ENCODE measurements around the gene CMAS.
"Not testable (repeated sequence)": the region's sequence is repeated elsewhere in the genome, so short reads cannot be mapped to it uniquely, and the experiment has no call there.

Gene CMAS

DNA sequence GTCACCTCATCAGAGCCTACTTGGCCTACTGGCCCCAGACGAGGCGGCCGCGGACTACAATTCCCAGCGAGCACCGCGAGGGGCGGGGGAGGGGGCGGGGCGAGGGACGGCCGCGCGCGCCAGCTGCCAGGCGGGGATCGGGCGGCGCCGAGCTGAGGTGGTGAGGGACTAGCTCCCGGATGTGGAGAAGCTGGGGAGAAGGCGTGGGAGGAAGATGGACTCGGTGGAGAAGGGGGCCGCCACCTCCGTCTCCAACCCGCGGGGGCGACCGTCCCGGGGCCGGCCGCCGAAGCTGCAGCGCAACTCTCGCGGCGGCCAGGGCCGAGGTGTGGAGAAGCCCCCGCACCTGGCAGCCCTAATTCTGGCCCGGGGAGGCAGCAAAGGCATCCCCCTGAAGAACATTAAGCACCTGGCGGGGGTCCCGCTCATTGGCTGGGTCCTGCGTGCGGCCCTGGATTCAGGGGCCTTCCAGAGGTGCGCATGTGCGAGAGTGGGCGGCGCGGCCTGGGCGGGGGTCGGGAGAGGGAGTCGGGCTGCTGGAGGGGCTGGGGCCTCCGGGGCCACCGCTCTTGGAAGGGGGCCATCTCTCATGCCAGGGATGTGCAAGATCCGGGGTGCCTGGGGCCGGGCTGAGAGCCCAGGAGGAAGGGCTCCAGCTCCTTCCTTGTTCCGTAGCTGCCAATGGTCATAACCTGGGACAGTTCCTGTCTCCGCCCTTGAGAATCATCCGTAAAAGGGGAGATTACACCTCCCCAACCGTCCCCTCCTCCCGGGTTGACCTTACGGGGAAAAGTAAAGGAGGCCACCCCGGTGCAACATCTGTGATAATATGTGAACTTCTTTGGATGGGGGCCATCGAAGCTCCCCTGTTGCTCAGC is at the start of gene CMAS:
Gene CMAS (plus strand): TSS at position 129 of the 878 bp plus-strand sequence. CDS start 86 bp downstream, at position 215.
- DNase-seq, result peak; percentile 72

GRCh38 chr12:21998295-21998694 is 47.7 kb upstream of the CMAS start:
- DNase-seq, result no peak

DNA sequence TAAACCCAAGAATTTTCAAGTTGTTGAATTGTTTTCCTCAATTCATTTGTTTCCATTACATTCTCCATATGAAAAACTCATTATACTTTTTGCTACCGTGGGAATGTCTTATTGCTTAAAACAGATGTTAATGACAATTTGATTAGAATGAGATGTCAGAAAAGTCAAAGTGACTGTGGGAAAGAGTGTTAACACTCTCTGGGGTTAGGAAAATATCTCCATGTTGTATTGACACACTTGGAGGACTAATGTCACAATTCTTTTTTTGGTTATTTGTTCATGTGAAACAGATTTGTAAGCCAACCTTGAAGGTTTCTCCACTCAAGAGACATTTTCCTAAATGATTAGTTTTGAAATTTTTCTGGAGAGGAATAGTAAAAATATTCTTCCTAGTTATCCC is 47.2 kb upstream of the CMAS start:
- no peak for DNase-seq

DNA sequence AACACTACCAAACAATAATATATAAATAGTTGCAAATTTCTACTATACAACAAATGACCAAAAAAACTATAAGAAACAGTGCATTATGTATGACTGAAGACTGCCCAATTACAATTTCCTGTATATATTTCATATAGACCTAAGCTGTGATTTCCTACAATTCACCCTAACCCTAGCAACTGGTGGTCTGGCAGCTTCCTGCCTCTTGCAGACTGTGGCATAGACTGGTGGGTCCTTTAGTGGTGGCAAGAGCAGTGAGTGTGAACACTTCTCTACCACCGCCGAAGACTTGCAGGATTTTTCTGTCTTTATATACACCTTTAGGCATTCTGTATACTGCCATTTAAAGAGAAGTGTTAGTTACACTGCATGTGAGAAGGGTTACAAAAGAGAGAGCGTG is 43.6 kb upstream of the CMAS start:
- no peak for DNase-seq

GRCh38 chr12:22007794-22008193 is 38.2 kb upstream of the CMAS start:
- DNase-seq, result not testable (repeated sequence)

GRCh38 chr12:22008196-22008595 is 37.8 kb upstream of the CMAS start:
- DNase-seq, result no peak

DNA sequence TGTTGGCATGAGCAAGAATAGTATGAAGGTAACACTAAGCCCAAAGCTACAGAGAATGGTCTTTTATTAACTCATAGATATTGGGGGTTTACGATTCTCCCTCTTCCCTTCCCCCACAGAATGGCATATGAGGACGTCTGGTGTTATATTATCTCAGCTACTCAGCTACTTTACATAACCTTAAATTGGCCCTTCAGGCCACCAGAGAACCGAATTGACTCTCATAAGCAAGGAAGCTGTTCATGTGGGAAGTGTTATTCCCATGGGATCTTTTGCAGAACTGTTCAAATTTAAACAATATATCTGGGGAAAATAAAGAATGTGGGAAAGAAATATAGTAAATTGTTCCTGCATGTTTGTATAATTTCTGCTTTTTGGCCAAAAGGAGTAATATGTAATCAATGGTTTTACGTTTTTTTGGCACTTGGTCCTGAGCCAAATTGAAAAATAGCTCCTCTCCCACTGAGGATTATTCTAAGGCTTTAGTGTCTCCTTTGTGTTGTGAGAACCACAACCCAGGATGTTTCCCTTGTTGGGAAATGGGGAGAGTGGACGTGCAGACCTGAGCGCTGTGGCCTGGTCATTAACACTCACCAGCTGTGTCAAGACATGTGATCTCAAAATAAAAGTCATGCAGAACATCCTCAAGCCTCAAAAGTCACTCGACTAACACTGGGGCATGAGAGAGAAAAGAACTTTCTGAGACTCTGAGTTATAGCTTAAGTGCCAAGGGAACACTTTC is 31.8 kb upstream of the CMAS start:
- no peak for DNase-seq

- DNase-seq, result no peak
Observed at GRCh38 chr12:22014783-22015144, 31.3 kb upstream of the CMAS start.

GRCh38 chr12:22016982-22017381 is 29.0 kb upstream of the CMAS start:
- no peak for DNase-seq

DNA sequence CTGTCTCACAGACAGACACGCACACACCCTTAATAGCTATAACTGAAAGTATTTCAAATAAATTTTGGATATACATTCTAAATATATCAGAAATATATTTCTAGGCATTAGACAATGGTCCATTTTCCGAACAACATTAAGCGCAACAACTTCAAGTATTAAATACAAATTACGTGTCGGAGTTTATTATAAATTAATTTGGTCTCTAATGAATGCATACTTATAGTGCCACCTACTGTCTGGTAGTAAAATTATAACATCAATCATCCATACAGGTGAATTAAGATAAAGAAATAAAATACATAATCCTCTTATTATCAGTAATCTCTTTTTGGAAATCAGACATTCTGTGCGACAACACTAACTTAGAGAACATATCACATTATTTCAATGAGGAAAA is 27.2 kb upstream of the CMAS start:
- DNase-seq, result no peak

GRCh38 chr12:22023489-22023888 is 22.5 kb upstream of the CMAS start:
- not testable (repeated sequence) for DNase-seq

DNA sequence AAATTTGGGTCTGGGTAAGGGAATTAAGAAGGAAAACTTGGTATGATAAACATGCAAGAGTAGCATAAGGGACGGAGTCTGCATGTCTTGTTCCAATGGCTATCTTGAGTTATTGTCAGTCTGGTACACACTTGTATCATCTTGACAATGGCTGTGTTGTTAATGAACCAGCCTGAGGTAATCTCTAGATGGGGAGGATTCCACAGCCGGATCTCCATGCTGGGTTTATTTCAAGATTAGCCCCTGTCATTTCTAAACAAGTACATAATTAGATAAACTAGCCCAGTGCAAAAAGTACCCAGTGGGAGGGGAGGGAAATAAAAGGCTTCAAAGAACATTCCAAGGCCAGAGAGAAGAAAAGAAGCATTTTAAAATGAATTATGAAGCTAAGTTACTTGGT is 16.5 kb upstream of the CMAS start:
- DNase-seq, result no peak

DNA sequence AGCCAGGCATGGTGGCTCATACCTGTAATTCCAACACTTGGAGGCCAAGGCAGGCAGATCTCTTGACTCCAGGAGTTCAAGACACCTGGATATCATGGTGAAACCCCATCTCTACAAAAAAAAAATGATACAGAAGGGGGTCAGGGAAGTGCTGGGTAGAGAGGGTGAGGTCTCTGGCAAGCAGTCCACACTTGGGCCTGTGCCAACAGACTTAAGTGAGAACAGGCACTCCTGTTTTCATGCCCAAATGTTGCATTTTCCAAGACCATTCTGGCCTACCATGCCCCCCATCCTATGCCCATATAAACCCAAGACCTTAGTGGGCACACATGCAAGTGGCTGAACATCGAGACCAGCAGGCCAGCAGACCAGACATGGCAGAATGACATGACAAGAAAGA is 16.0 kb upstream of the CMAS start:
- DNase-seq, result no peak

DNA sequence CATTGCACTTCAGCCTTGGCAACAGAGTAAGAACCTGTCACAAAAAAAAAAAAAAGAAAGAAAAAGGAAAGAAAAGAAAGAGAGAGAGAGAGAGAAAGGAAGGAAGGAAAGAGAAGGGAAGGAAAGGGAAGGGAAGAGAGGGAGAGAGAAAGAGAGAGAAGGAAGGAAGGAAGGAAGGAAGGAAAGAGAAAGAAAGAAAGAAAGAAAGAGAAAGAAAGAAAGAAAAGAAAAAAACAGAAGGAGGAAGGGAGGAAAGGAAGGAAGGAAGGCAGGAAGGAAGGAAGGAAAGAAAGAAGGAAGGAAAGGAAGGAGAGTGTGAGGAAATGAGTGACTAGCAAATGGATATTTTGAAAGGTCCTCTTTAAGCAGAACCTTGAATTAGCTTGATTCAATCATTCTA is 13.3 kb upstream of the CMAS start:
- no peak for DNase-seq

- DNase-seq, result no peak
Observed at GRCh38 chr12:22034709-22035506, 11.1 kb upstream of the CMAS start.

DNA sequence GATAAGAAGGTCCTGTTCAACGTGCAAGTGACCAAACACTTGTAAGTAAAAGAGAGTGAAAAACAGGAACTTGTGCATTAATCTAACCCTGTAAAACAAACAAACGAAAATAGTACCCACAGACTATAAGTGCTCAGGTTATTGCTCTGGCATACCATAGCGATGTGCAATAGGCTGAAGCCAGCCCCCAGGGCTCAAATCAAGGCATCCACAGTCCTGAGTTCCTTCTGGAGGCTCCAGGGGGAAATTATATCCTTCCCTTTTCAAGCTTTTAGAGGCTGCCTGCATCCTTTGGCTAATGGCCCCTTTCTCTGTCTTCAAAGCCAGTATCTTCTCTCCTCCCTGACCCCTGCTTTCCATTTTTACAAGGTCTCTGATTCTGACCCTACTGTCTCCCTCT is 8.1 kb upstream of the CMAS start:
- no peak for DNase-seq

- DNase-seq, result no peak
Observed at GRCh38 chr12:22038734-22039133, 7.3 kb upstream of the CMAS start.

GRCh38 chr12:22039361-22039760 is 6.7 kb upstream of the CMAS start:
- DNase-seq, result no peak

- DNase-seq, result no peak
Observed at GRCh38 chr12:22042976-22043669, 2.9 kb upstream of the CMAS start.

DNA sequence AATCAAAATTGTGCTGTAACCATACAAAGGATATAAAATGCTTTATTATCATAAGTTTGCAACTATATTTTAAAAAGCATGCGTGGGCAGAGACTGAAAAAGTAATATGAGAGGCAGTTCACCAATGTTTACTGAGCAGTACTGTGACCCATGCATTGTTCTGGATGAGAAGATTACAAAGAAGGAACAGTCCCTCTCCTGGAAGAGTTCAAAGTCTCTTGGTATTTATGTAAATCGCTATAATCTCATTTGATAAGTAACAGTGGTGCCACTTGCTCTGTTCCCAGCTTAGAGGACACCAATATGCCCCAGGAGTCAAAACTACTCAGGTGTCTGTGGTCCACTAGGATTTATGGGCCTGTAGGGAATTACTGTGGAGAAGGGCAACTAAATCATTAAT is 2.1 kb upstream of the CMAS start:
- DNase-seq, result no peak

- no peak for DNase-seq
Observed at GRCh38 chr12:22044391-22044790, 1.6 kb upstream of the CMAS start.

GRCh38 chr12:22046968-22047390 is 961 bp downstream of the CMAS start:
- DNase-seq, result no peak

GRCh38 chr12:22047494-22047893 is 1.5 kb downstream of the CMAS start:
- DNase-seq, result no peak

All from CD4-positive, alpha-beta T cell treated with Interferon gamma for 1 hour (primary cell).